CD8-positive, alpha-beta memory T cell (primary cell): Measurements from ENCODE around the gene SLC1A3. TPM values are rescaled to one million over a fixed set of nuclear protein-coding genes. Genes with fewer than 3 reads are reported as not detected.

ENCODE experiments used
- CTCF ChIA-PET: fragments of 350-600 bp; sonication (Branson Sonifier 250); formaldehyde crosslinking; loops from one replicate; lab custom pipeline; 2021; ENCODE audit warnings: antibody characterized with exemption; lab: Charles Lee
- POLR2A ChIA-PET: fragments of 350-600 bp; sonication (Branson Sonifier 250); formaldehyde crosslinking; loops from one replicate; lab custom pipeline; 2021; ENCODE audit warnings: antibody characterized with exemption; lab: Charles Lee
- DNase-seq, 5 donors: peaks; one replicate each; pipeline versions ENCODE4 v3.0.0 to v3.0.0-alpha.2; 2020 to 2022; ENCODE audit warnings: mixed read lengths in 1 of 5
- H3K27ac ChIP-seq: one replicate; pipeline ENCODE4 v1.7.0; 2013; ENCODE audit warnings: low read depth, mild to moderate bottlenecking, low read length, moderate library complexity
- H3K27me3 ChIP-seq: 2 replicates; pipeline ENCODE4 v1.7.0; 2013; ENCODE audit warnings: low read length, mild to moderate bottlenecking; ENCODE audit not compliant: insufficient read depth, poor library complexity, severe bottlenecking
- H3K36me3 ChIP-seq: 2 replicates; pipeline ENCODE4 v1.7.0; 2013; ENCODE audit warnings: mild to moderate bottlenecking, low read length, moderate library complexity; ENCODE audit not compliant: insufficient read depth
- H3K4me1 ChIP-seq: 2 replicates; pipeline ENCODE4 v1.7.0; 2013; ENCODE audit warnings: mild to moderate bottlenecking, low read length, moderate library complexity; ENCODE audit not compliant: insufficient read depth
- H3K4me3 ChIP-seq: 2 replicates; pipeline ENCODE4 v1.7.0; 2013; ENCODE audit warnings: mild to moderate bottlenecking, low read length
- H3K9me3 ChIP-seq: 2 replicates; pipeline ENCODE4 v1.7.0; 2013; ENCODE audit warnings: mild to moderate bottlenecking, low read length
- H3K27ac Mint-ChIP-seq, 8 donors: one replicate each; pipeline ENCODE4 v1.8.0; 2020 to 2021; ENCODE audit warnings: mixed read lengths in 8 of 8, mild to moderate bottlenecking in 6 of 8, inconsistent platforms in 3 of 8, moderate library complexity in 3 of 8
- H3K27me3 Mint-ChIP-seq, 2 donors: one replicate each; pipeline ENCODE4 v1.8.0; 2020 to 2021; ENCODE audit warnings: mixed read lengths in 2 of 2, mild to moderate bottlenecking in 1 of 2, moderate library complexity in 1 of 2
- H3K36me3 Mint-ChIP-seq, 3 donors: one replicate each; pipeline ENCODE4 v1.8.0; 2020 to 2021; ENCODE audit warnings: mixed read lengths in 3 of 3, inconsistent platforms in 1 of 3, mild to moderate bottlenecking in 1 of 3
- H3K4me1 Mint-ChIP-seq, 3 donors: one replicate each; pipeline ENCODE4 v1.8.0; 2020 to 2021; ENCODE audit warnings: mixed read lengths in 3 of 3, inconsistent platforms in 1 of 3, mild to moderate bottlenecking in 1 of 3
- H3K4me3 Mint-ChIP-seq, 7 donors: one replicate each; pipeline ENCODE4 v1.8.0; 2020 to 2021; ENCODE audit warnings: mixed read lengths in 7 of 7, mild to moderate bottlenecking in 6 of 7, moderate library complexity in 4 of 7, inconsistent platforms in 2 of 7
- H3K9me3 Mint-ChIP-seq, 5 donors: one replicate each; pipeline ENCODE4 v1.8.0; 2020 to 2022; ENCODE audit warnings: mixed read lengths in 5 of 5, mild to moderate bottlenecking in 3 of 5, moderate library complexity in 2 of 5, inconsistent platforms in 1 of 5
- polyA plus RNA-seq: library from polyadenylated mRNA; unstranded; fragments of 300-500 nt; fragmentation: Illumina TruSeq; gene quantifications from one replicate; pipeline ENCODE4 v1.2.3, GENCODE V29; 2021
- total RNA-seq, 2 experiments: library from RNA; stranded (reverse); gene quantifications; one replicate each; pipeline ENCODE4 v1.2.3, GENCODE V29; 2021

SLC1A3 gene
- total and polyA plus RNA-seq, 3 experiments from 2014 or later = 0.35 to 0.37 TPM; not detected in 1

DNA sequence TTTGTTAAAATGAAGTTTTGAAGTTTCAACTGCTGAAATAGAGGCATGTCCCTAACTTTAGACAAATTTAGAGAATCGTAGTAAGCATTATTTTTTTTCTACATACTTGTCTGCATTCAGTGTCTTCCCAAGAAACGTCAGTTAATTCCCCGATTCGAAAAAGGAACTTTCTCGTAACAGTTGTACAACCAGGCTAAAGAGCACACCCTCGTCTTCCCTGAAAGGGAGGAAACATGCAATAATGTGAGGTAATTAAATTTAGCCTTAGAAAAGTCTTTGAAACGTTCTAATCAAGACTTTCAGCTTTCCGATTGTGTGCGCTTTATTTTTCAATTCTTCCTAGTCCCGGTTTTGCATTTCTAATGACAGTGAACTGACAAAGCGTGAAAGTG is 374 bp upstream of the SLC1A3 start:
- Mint-ChIP-seq H3K9me3 (peaks cover 0 to 3% (median 1%) of the 10 kb centered on the region in 5 donors), H3K4me1 (peaks cover 11 to 18% (median 13%) of the 10 kb centered on the region in 3 donors), H3K27ac (peak overlapping the region in 1 of 8 donors; percentile 17), H3K27me3 (peaks cover 27 to 68% of the 10 kb centered on the region in 2 donors), H3K4me3 (peak overlapping the region in 5 of 7 donors; percentile 41 to 70 (median 57)), H3K36me3 (no peaks in the 10 kb centered on the region)
- POLR2A ChIA-PET = no interaction called here
- no peak for DNase-seq
- no peak overlapping the region for H3K4me3 ChIP-seq
- H3K27me3 ChIP-seq = no peaks in the 10 kb centered on the region
- no peak overlapping the region for H3K27ac ChIP-seq
- H3K4me1 ChIP-seq = peaks cover 4% of the 10 kb centered on the region
- no peaks in the 10 kb centered on the region for H3K9me3 ChIP-seq
- H3K36me3 ChIP-seq = no peaks in the 10 kb centered on the region
- CTCF ChIA-PET = no interaction called here

DNA sequence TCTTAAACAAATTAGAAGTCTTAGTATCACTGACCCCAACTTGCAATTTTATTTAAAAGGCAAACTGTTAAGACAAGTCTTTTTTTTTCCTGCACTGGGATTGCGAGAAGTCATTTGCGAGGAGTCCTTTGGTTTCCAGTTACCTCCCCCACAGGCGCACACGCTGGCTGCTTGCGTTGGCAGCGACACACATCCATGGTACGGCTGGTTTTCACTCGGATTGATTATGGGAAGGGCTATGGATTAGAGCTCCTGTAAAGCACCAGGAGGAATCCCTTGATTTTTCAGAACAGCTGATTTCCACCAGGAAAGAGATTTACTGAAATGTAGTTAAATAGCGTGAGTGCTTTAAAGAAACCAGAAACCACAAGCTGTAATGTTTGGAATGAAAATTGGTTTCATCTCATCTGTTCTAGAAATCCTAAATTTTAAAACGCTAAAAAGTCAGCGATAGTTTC is 737 bp downstream of the SLC1A3 start:
- ChIA-PET POLR2A (no interaction called here), CTCF (no interaction called here)
- Mint-ChIP-seq H3K4me1 (peaks cover 11 to 18% (median 13%) of the 10 kb centered on the region in 3 donors), H3K4me3 (peak overlapping the region in 5 of 7 donors; percentile 41 to 81 (median 57)), H3K27me3 (peaks cover 24 to 75% of the 10 kb centered on the region in 2 donors), H3K9me3 (peaks cover 0 to 3% (median 1%) of the 10 kb centered on the region in 5 donors), H3K27ac (no peak overlapping the region), H3K36me3 (no peaks in the 10 kb centered on the region)
- Histone ChIP-seq H3K4me1 (peaks cover 4% of the 10 kb centered on the region), H3K9me3 (no peaks in the 10 kb centered on the region), H3K27ac (no peak overlapping the region), H3K36me3 (no peaks in the 10 kb centered on the region), H3K27me3 (no peaks in the 10 kb centered on the region), H3K4me3 (no peak overlapping the region)
- no peak for DNase-seq

DNA sequence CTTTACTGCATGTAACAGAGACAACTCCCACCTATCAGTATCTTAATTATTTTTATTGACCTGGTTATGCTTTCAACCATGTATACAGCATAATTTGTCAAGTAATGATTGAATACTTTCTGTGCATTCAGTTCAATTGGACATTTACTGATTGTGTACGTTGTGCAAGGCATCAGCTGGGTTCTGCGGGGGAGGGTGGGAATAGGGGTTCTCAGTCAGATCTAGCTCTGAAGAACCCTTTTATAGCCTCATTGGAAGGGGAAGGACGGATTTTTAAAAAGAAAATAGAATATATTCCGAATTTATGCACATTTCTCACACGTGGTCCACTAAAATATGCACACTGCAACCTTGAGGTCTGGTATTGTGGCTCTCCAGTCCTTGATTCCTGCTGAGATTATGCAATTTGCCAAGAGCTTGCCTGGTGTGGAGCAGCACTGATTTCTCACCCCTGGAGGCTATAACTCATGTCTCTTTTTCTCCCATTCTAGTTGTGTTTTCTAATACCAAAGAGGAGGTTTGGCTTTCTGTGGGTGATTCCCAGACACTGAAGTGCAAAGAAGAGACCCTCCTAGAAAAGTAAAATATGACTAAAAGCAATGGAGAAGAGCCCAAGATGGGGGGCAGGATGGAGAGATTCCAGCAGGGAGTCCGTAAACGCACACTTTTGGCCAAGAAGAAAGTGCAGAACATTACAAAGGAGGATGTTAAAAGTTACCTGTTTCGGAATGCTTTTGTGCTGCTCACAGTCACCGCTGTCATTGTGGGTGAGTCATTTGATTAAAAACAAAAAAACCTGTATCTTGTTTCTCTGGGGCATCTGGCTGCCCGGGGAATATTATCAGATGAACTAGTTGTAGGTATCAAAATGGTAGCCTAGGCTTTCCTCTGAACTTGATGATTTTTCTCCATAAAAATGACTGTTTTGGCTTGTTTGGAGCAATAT is 1.7 kb downstream of the SLC1A3 start:
- POLR2A ChIA-PET = no interaction called here
- Mint-ChIP-seq H3K27me3 (peaks cover 24 to 73% of the 10 kb centered on the region in 2 donors), H3K4me1 (peaks cover 11 to 18% (median 13%) of the 10 kb centered on the region in 3 donors), H3K36me3 (no peaks in the 10 kb centered on the region), H3K9me3 (peaks cover 0 to 3% (median 1%) of the 10 kb centered on the region in 5 donors), H3K4me3 (no peak overlapping the region), H3K27ac (no peak overlapping the region)
- Histone ChIP-seq H3K4me3 (no peak overlapping the region), H3K27ac (no peak overlapping the region), H3K9me3 (no peaks in the 10 kb centered on the region), H3K27me3 (no peaks in the 10 kb centered on the region), H3K4me1 (peaks cover 4% of the 10 kb centered on the region), H3K36me3 (no peaks in the 10 kb centered on the region)
- no peak for DNase-seq
- CTCF ChIA-PET = no interaction called here

DNA sequence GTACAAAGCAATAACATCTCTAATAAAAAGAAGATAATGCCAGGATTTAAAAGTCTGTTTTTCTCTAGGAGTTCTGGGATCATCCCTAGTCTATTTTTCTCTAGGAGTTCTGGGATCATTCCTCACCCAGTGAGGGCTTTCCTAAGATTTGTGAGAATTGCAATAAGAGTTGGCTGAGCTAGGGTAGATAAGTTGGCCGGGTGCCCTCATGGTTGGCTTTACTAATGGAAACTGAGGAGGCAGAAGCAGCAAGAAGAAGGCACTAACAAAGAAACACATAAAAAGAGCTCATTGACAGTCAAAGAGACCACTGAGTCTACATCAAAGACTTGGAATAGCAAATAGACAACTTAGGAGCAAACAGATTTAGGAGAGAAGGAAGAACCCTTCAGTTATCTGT is 4.2 kb downstream of the SLC1A3 start:
- H3K4me3 Mint-ChIP-seq = no peak overlapping the region
- ChIA-PET CTCF (no interaction called here), POLR2A (no interaction called here)
- Histone ChIP-seq H3K27ac (no peak overlapping the region), H3K4me3 (no peak overlapping the region), H3K4me1 (peaks cover 4% of the 10 kb centered on the region), H3K36me3 (no peaks in the 10 kb centered on the region), H3K9me3 (no peaks in the 10 kb centered on the region), H3K27me3 (no peaks in the 10 kb centered on the region)
- no peak for DNase-seq
- H3K9me3 Mint-ChIP-seq = peaks cover 0 to 3% (median 1%) of the 10 kb centered on the region in 5 donors
- H3K27me3 Mint-ChIP-seq = peaks cover 21 to 54% of the 10 kb centered on the region in 2 donors
- H3K4me1 Mint-ChIP-seq = peaks cover 11 to 18% (median 13%) of the 10 kb centered on the region in 3 donors
- H3K36me3 Mint-ChIP-seq = no peaks in the 10 kb centered on the region
- no peak overlapping the region for H3K27ac Mint-ChIP-seq

DNA sequence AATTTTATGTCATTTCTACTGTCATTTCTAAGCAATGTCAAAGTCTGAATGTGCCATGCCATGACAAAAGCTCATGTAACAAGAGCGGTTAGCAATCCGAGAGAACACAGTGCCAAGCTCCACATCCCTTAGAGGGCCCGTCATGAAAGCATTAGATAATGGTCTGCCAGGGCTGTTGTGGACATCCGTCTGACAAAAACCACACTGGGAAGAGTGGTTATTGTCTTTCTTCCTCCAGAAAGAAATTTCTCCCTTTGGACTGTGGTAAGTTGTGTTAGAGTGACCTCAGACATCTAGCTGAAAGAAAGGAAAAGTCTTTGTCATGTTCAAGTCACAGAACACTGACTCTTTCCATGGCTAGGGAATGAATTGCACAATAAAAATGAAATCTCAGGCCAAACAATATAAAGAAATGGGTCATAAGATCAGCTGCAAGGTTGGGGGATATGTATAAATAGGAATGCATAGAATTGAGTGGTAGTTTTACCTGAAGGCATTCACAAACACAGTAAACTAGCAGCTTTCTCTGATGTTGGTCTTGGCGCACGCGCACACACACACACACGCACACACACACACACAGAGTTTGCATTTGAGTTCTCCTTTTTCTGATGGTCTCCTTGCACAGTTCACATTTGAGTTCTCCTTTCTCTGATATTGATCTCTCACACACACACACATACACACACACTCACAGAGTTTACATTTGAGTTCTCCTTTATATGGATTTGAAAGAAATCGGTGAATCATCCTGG is 5.3 kb downstream of the SLC1A3 start:
- peaks cover 16 to 43% of the 10 kb centered on the region in 2 donors for H3K27me3 Mint-ChIP-seq
- H3K4me3 ChIP-seq = no peak overlapping the region
- no peak overlapping the region for H3K27ac Mint-ChIP-seq
- H3K4me3 Mint-ChIP-seq = no peak overlapping the region
- H3K4me1 ChIP-seq = peaks cover 3% of the 10 kb centered on the region
- H3K9me3 Mint-ChIP-seq = peaks cover 0 to 3% (median 2%) of the 10 kb centered on the region in 5 donors
- H3K4me1 Mint-ChIP-seq = peaks cover 5 to 8% (median 5%) of the 10 kb centered on the region in 3 donors
- H3K36me3 Mint-ChIP-seq = no peaks in the 10 kb centered on the region
- H3K9me3 ChIP-seq = no peaks in the 10 kb centered on the region
- no peak overlapping the region for H3K27ac ChIP-seq
- H3K36me3 ChIP-seq = no peaks in the 10 kb centered on the region
- ChIA-PET CTCF (no interaction called here), POLR2A (no interaction called here)
- DNase-seq = no peak
- no peaks in the 10 kb centered on the region for H3K27me3 ChIP-seq

DNA sequence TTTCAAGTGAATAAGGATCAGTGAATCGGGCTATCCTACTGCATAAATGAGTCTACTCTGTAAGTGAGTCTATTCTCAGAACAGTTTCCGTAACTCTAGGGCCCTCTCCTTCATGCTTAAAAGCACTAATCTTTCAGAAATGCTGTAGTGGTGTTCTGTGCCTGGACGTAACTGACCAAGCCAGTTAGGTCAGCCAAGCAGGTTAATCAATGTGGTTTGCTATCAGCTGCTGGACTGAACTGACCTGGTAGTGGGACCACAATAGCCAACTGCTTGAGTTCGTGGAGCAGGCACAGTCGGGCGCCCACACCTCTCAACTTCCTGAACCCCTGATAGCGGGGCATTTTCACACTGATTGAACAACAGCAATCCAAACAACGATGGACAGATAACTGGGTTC is 6.8 kb downstream of the SLC1A3 start:
- no peak overlapping the region for H3K4me3 Mint-ChIP-seq
- H3K4me1 Mint-ChIP-seq = no peaks in the 10 kb centered on the region
- H3K27me3 Mint-ChIP-seq = peaks cover 3 to 32% of the 10 kb centered on the region in 2 donors
- Histone ChIP-seq H3K4me3 (no peak overlapping the region), H3K27ac (no peak overlapping the region), H3K9me3 (no peaks in the 10 kb centered on the region), H3K36me3 (no peaks in the 10 kb centered on the region), H3K4me1 (no peaks in the 10 kb centered on the region), H3K27me3 (no peaks in the 10 kb centered on the region)
- H3K9me3 Mint-ChIP-seq = peaks cover 0 to 3% (median 2%) of the 10 kb centered on the region in 5 donors
- H3K27ac Mint-ChIP-seq = no peak overlapping the region
- H3K36me3 Mint-ChIP-seq = no peaks in the 10 kb centered on the region
- DNase-seq = no peak
- CTCF ChIA-PET = no interaction called here
- POLR2A ChIA-PET = no interaction called here

DNA sequence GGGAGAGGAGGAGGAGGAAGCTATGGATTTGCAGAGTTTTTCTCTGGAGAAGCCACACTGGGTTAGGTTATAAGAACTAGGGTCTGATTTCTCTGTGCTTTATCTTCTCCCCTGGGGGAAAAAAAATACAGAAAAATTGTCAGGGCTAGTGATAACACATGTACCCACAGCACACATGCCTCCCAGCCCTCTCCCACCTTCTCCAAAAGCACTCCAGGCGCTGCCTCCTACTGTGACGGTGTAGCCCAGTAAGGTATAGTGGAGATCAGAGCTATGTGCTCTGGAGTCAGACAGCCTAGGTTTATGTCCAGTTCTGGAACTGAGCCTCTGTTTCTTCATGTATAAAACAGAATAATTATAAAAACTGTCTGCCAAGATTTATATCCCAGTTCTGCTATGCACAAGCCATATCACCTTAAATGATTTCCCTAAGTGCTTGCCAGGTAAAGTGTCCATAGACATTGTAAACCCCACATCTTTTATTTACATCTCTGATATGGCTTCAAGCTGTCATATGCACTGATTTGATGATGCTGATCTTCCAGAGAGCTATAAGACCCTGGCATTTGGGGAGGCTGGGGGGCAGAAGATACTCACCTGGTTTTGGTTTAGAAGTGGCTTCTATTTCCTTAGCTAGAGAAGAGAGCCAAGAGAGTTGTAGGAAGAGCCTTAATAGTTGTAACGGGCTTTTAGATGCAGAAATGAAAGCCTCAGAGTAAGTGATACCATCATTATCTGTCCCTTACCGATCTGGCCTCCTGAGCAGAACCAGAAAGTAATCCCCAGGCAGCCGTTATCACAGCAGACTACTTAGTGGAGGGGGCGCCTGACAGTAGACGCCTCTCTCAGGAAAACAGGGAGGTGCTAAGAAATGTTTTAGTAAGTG is 7.6 kb downstream of the SLC1A3 start:
- Histone ChIP-seq H3K9me3 (no peaks in the 10 kb centered on the region), H3K36me3 (no peaks in the 10 kb centered on the region), H3K27ac (no peak overlapping the region), H3K27me3 (no peaks in the 10 kb centered on the region), H3K4me1 (no peaks in the 10 kb centered on the region), H3K4me3 (no peak overlapping the region)
- POLR2A ChIA-PET = no interaction called here
- no peak for DNase-seq
- CTCF ChIA-PET = interaction anchor here (1.4 kb wide), 1 partner anchor 11 kb away, joined by 3 read pairs; no protein-coding TSS in a partner anchor
- no peak overlapping the region for H3K4me3 Mint-ChIP-seq
- H3K36me3 Mint-ChIP-seq = no peaks in the 10 kb centered on the region
- peaks cover 3 to 28% of the 10 kb centered on the region in 2 donors for H3K27me3 Mint-ChIP-seq
- no peaks in the 10 kb centered on the region for H3K4me1 Mint-ChIP-seq
- peaks cover 0 to 3% (median 2%) of the 10 kb centered on the region in 5 donors for H3K9me3 Mint-ChIP-seq
- H3K27ac Mint-ChIP-seq = peak overlapping the region in 1 of 8 donors; percentile 28
